ENCODE measurements around the gene CLK4. TPM values are rescaled to one million over a fixed set of nuclear protein-coding genes. Genes with fewer than 3 reads are reported as not detected.

CLK4 gene
- 26.2 and 35.7 TPM in 2 replicates for total RNA-seq (2012; rRNA removed)

DNA sequence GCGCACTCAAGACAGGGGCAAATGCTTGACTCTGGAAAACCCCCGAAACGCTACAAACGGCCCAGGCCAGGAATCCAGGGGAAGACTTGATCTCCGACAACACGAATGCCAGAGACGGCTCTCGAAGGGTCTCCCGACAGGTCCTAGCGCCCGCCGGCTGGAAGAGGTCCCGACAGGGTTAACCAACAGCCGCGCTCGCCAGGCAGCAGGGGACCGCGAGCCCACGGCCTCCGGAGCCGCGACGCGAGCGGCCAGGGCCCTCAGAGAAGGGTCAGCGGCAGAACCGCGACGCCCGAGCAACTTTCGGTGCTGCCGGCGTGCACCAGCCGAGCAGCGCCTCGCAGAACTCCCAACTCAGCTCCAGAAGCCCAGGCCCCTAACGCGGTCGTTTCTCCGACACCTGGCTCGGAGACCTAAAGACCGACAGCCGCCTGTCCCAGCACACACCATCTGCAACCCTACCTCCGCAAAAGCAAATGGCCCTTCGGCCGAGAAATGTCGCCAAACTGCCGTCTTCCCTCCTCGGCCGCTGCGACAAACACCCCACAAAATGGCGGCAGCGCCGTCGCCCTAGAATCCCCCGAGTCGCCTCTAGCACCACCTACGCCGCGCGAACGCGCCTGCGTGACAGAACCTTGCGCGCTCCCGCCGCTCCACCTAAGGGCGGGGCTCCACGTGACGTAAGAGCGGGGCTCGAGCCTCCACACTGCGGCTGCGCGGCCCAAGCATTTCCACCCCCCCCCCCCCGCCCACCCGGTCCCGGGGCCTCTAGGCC is at the start of gene CLK4:
Gene CLK4 (minus strand): TSS at position 567 of the 775 bp plus-strand sequence. CDS start 3,634 bp downstream, outside the sequence.
- Histone ChIP-seq H3K4me1 (ENCODE audit: control insufficient read depth, insufficient read depth, low read length) (peaks cover 15% of the 10 kb centered on the region), H3K9me3 (replicated peaks; ENCODE audit: low read length) (no peaks in the 10 kb centered on the region), H3K4me3 (ENCODE audit: low read length) (peak within 1 kb of the TSS; percentile 94), H3K36me3 (ENCODE audit: insufficient read depth, low read length) (peaks cover 16% of the 10 kb centered on the region), H3K9ac (ENCODE audit: low read depth, low read length) (peak within 1 kb of the TSS; percentile 98), H3K4me2 (ENCODE audit: low read length) (peak within 1 kb of the TSS; percentile 84), H3K27me3 (ENCODE audit: control insufficient read depth, insufficient read depth, low read length) (no peaks in the 10 kb centered on the region)

DNA sequence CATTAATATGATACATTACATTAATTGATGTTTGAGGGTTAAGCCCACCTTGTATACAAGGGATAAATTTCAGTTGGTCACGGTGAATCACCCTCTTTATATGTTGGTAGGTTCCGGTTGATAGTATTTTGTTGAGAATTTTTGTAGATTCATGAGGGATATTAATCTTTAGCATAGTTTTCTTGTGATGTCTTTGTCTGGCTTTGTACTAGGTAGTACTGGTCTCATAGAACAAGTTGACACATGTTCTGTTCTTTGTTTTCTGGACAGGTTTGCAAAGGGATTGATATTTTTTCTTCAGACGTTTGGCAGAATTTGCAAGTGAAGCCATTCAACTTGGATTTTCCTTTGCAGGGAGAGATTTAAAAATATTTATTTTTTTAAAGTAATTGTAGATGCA is 49.1 kb upstream of the CLK4 start:
- H3K4me3 ChIP-seq (ENCODE audit: low read length): no peak overlapping the region
- no peak overlapping the region for H3K9ac ChIP-seq (ENCODE audit: low read depth, low read length)
- H3K27me3 ChIP-seq (ENCODE audit: control insufficient read depth, insufficient read depth, low read length): no peaks in the 10 kb centered on the region
- H3K4me2 ChIP-seq (ENCODE audit: low read length): no peak overlapping the region
- peaks cover 5% of the 10 kb centered on the region for H3K9me3 ChIP-seq (replicated peaks; ENCODE audit: low read length)
- no peaks in the 10 kb centered on the region for H3K4me1 ChIP-seq (ENCODE audit: control insufficient read depth, insufficient read depth, low read length)
- no peaks in the 10 kb centered on the region for H3K36me3 ChIP-seq (ENCODE audit: insufficient read depth, low read length)

GRCh38 chr5:178674334-178674733 is 47.5 kb upstream of the CLK4 start:
- Histone ChIP-seq H3K4me1 (ENCODE audit: control insufficient read depth, insufficient read depth, low read length) (no peaks in the 10 kb centered on the region), H3K9ac (ENCODE audit: low read depth, low read length) (no peak overlapping the region), H3K9me3 (replicated peaks; ENCODE audit: low read length) (peaks cover 4% of the 10 kb centered on the region), H3K36me3 (ENCODE audit: insufficient read depth, low read length) (no peaks in the 10 kb centered on the region), H3K4me2 (ENCODE audit: low read length) (no peak overlapping the region), H3K27me3 (ENCODE audit: control insufficient read depth, insufficient read depth, low read length) (no peaks in the 10 kb centered on the region), H3K4me3 (ENCODE audit: low read length) (no peak overlapping the region)

GRCh38 chr5:178673801-178674295 is 47.0 kb upstream of the CLK4 start:
- Histone ChIP-seq H3K4me2 (ENCODE audit: low read length) (no peak overlapping the region), H3K36me3 (ENCODE audit: insufficient read depth, low read length) (no peaks in the 10 kb centered on the region), H3K27me3 (ENCODE audit: control insufficient read depth, insufficient read depth, low read length) (no peaks in the 10 kb centered on the region), H3K4me1 (ENCODE audit: control insufficient read depth, insufficient read depth, low read length) (no peaks in the 10 kb centered on the region), H3K9me3 (replicated peaks; ENCODE audit: low read length) (no peaks in the 10 kb centered on the region), H3K9ac (ENCODE audit: low read depth, low read length) (no peak overlapping the region), H3K4me3 (ENCODE audit: low read length) (no peak overlapping the region)

DNA sequence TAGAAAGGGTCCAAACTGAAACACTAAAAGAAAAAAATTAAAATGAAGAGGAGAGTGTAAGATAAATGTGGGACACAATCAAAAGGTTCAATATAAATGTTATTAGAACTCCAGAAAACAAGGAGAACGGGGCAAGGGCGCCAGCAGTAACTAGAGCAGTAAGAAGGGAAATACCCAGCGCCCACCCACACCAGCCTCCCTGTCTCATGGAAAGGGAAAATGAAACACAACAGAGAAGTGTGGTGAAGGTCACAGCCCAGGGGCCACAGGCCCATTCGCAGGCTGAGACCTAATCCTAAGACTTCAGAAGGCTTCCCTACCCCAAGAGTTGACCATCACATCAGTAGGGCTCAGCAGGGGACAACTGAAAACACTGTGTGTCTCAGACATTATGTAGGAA is 45.8 kb upstream of the CLK4 start:
- no peaks in the 10 kb centered on the region for H3K36me3 ChIP-seq (ENCODE audit: insufficient read depth, low read length)
- H3K4me3 ChIP-seq (ENCODE audit: low read length): no peak overlapping the region
- no peaks in the 10 kb centered on the region for H3K4me1 ChIP-seq (ENCODE audit: control insufficient read depth, insufficient read depth, low read length)
- H3K9me3 ChIP-seq (replicated peaks; ENCODE audit: low read length): no peaks in the 10 kb centered on the region
- H3K27me3 ChIP-seq (ENCODE audit: control insufficient read depth, insufficient read depth, low read length): no peaks in the 10 kb centered on the region
- H3K4me2 ChIP-seq (ENCODE audit: low read length): no peak overlapping the region
- H3K9ac ChIP-seq (ENCODE audit: low read depth, low read length): no peak overlapping the region

GRCh38 chr5:178671602-178672144 is 44.8 kb upstream of the CLK4 start:
- Histone ChIP-seq H3K4me1 (ENCODE audit: control insufficient read depth, insufficient read depth, low read length) (no peaks in the 10 kb centered on the region), H3K9me3 (replicated peaks; ENCODE audit: low read length) (no peaks in the 10 kb centered on the region), H3K36me3 (ENCODE audit: insufficient read depth, low read length) (no peaks in the 10 kb centered on the region), H3K4me3 (ENCODE audit: low read length) (no peak overlapping the region), H3K27me3 (ENCODE audit: control insufficient read depth, insufficient read depth, low read length) (no peaks in the 10 kb centered on the region), H3K4me2 (ENCODE audit: low read length) (no peak overlapping the region), H3K9ac (ENCODE audit: low read depth, low read length) (no peak overlapping the region)

DNA sequence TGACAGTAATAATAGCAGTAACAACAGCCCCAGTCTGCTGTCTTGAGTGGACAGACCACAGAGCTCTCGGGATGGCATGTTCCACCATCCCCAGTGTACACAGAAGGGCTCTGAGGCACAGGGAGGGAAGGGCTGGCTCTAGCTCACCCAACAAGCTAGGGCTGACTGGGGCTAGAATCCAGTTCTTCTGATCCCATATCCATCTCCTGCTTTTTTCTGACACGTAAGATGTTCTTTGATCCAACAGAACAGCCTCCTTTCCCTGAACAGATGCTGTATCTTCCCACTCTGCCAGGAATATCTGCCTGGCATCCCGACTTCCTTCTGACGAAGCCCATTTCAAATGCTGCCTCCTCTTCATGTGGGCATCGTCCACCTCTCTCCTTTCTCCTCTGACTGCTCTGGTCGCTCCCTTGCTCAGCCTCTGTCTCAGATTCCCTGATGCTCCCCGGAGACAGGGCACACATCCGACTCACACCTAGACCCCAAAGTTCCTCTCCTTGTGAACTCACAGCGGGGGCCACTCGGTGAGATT is 43.6 kb upstream of the CLK4 start:
- Histone ChIP-seq H3K4me2 (ENCODE audit: low read length) (no peak overlapping the region), H3K27me3 (ENCODE audit: control insufficient read depth, insufficient read depth, low read length) (no peaks in the 10 kb centered on the region), H3K4me3 (ENCODE audit: low read length) (no peak overlapping the region), H3K36me3 (ENCODE audit: insufficient read depth, low read length) (no peaks in the 10 kb centered on the region), H3K4me1 (ENCODE audit: control insufficient read depth, insufficient read depth, low read length) (no peaks in the 10 kb centered on the region), H3K9ac (ENCODE audit: low read depth, low read length) (no peak overlapping the region), H3K9me3 (replicated peaks; ENCODE audit: low read length) (no peaks in the 10 kb centered on the region)

DNA sequence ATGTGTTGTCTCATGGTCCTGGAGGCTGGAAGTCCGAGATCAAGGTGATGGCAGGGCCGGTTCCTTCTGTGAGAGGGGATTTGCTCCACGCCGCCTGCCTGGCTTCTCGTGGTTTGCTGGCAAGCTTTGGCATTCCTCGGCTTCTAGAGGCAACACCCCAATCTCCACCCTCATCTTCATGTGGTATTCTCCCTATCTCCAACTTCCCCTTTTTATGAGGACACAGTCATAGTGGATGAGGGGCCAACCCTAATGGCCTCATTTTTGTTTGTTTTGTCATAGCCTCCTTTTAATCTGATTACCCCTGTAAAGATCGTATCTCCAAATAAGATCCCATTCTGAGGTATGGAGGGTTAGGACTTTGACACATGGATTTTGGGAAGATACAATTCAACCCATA is 41.7 kb upstream of the CLK4 start:
- Histone ChIP-seq H3K4me3 (ENCODE audit: low read length) (no peak overlapping the region), H3K9me3 (replicated peaks; ENCODE audit: low read length) (peaks cover 5% of the 10 kb centered on the region), H3K36me3 (ENCODE audit: insufficient read depth, low read length) (no peaks in the 10 kb centered on the region)

GRCh38 chr5:178667688-178668087 is 40.8 kb upstream of the CLK4 start:
- H3K4me3 ChIP-seq (ENCODE audit: low read length): no peak overlapping the region
- H3K27me3 ChIP-seq (ENCODE audit: control insufficient read depth, insufficient read depth, low read length): no peaks in the 10 kb centered on the region
- no peaks in the 10 kb centered on the region for H3K4me1 ChIP-seq (ENCODE audit: control insufficient read depth, insufficient read depth, low read length)
- H3K9me3 ChIP-seq (replicated peaks; ENCODE audit: low read length): peaks cover 5% of the 10 kb centered on the region
- no peak overlapping the region for H3K4me2 ChIP-seq (ENCODE audit: low read length)
- no peak overlapping the region for H3K9ac ChIP-seq (ENCODE audit: low read depth, low read length)
- no peaks in the 10 kb centered on the region for H3K36me3 ChIP-seq (ENCODE audit: insufficient read depth, low read length)

More for the DNA sequence above, 41.7 kb upstream of the CLK4 start:
- H3K4me2 ChIP-seq (ENCODE audit: low read length): no peak overlapping the region
- no peak overlapping the region for H3K9ac ChIP-seq (ENCODE audit: low read depth, low read length)
- no peaks in the 10 kb centered on the region for H3K4me1 ChIP-seq (ENCODE audit: control insufficient read depth, insufficient read depth, low read length)
- H3K27me3 ChIP-seq (ENCODE audit: control insufficient read depth, insufficient read depth, low read length): no peaks in the 10 kb centered on the region

DNA sequence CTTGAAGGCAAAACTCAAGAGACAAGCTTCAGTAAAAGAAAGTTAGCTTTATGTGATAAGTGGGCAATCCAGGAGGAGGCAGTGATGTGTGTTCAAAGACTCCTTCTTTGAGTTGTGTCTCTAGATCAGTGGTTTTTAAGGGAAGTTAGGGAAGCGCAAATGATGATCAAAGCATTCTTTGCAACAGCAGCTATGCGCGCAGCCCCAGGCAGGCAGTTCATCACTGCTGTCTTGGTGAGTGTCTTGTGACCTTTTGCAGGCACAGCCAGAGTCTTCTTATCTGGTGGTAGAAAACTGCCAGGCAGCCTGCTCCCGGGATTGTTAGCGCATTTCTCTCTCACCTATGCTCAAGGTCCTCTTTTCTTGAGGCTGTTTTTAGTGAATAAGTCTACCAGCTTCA is 40.3 kb upstream of the CLK4 start:
- peaks cover 8% of the 10 kb centered on the region for H3K9me3 ChIP-seq (replicated peaks; ENCODE audit: low read length)
- H3K4me3 ChIP-seq (ENCODE audit: low read length): no peak overlapping the region
- H3K27me3 ChIP-seq (ENCODE audit: control insufficient read depth, insufficient read depth, low read length): no peaks in the 10 kb centered on the region
- H3K36me3 ChIP-seq (ENCODE audit: insufficient read depth, low read length): no peaks in the 10 kb centered on the region
- H3K9ac ChIP-seq (ENCODE audit: low read depth, low read length): no peak overlapping the region
- no peak overlapping the region for H3K4me2 ChIP-seq (ENCODE audit: low read length)
- no peaks in the 10 kb centered on the region for H3K4me1 ChIP-seq (ENCODE audit: control insufficient read depth, insufficient read depth, low read length)

DNA sequence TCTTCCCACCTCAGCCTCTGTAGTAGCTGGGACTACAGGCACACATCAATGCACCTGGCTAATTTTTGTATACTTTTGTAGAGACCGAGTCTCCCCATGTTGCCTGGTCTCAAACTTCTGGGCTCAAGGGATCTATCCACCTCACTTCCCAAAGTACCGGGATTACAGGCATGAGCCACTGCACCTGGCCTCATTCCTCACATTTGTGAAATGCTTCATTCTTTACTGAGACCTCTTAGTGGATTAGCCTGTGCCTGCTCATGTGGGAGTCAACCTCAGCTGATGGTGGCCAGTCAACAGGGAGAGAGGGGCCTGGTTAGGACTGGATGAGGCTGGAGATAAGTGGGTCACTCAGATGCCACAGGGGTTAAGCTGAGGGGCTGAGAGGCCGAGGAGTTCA is 37.3 kb upstream of the CLK4 start:
- peaks cover 13% of the 10 kb centered on the region for H3K9me3 ChIP-seq (replicated peaks; ENCODE audit: low read length)
- H3K4me3 ChIP-seq (ENCODE audit: low read length): no peak overlapping the region
- H3K27me3 ChIP-seq (ENCODE audit: control insufficient read depth, insufficient read depth, low read length): no peaks in the 10 kb centered on the region
- H3K4me2 ChIP-seq (ENCODE audit: low read length): no peak overlapping the region
- no peaks in the 10 kb centered on the region for H3K4me1 ChIP-seq (ENCODE audit: control insufficient read depth, insufficient read depth, low read length)
- H3K9ac ChIP-seq (ENCODE audit: low read depth, low read length): no peak overlapping the region
- H3K36me3 ChIP-seq (ENCODE audit: insufficient read depth, low read length): no peaks in the 10 kb centered on the region

DNA sequence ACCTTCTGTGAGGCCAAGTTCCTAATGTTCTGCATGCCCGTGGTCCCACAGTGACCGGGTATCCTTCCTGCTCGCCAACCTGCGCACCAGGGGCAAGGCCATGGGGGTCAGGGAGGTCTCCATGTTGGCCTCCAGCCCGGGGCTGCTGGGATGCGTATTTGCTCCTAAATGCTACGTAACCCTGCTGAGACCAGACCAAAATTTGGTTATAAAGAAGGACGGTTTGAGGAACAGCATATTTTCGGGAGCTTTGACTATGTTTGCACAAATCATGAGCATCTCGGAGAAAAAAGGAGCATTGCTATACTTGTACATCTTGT is 35.7 kb upstream of the CLK4 start:
- Histone ChIP-seq H3K4me2 (ENCODE audit: low read length) (no peak overlapping the region), H3K9me3 (replicated peaks; ENCODE audit: low read length) (peaks cover 13% of the 10 kb centered on the region), H3K27me3 (ENCODE audit: control insufficient read depth, insufficient read depth, low read length) (no peaks in the 10 kb centered on the region), H3K4me1 (ENCODE audit: control insufficient read depth, insufficient read depth, low read length) (no peaks in the 10 kb centered on the region), H3K9ac (ENCODE audit: low read depth, low read length) (no peak overlapping the region), H3K36me3 (ENCODE audit: insufficient read depth, low read length) (no peaks in the 10 kb centered on the region), H3K4me3 (ENCODE audit: low read length) (no peak overlapping the region)
